Glomerular endothelial cell (primary cell): Measurements from ENCODE around the gene PFDN5. TPM values are rescaled to one million over a fixed set of nuclear protein-coding genes. Genes with fewer than 3 reads are reported as not detected.

ENCODE experiments used
- DNase-seq: peaks from one replicate; pipeline ENCODE4 v3.0.0-alpha.2; 2011; ENCODE audit warnings: low read depth, low spot score; ENCODE audit errors: extremely low read depth
- total RNA-seq: library from RNA; depleted of rRNA; stranded (reverse); fragments of >200 nt; gene quantifications from 2 replicates; pipeline ENCODE4 v1.2.3, GENCODE V29; 2015

Gene PFDN5
- total RNA-seq = 344 and 417 TPM in 2 replicates

DNA sequence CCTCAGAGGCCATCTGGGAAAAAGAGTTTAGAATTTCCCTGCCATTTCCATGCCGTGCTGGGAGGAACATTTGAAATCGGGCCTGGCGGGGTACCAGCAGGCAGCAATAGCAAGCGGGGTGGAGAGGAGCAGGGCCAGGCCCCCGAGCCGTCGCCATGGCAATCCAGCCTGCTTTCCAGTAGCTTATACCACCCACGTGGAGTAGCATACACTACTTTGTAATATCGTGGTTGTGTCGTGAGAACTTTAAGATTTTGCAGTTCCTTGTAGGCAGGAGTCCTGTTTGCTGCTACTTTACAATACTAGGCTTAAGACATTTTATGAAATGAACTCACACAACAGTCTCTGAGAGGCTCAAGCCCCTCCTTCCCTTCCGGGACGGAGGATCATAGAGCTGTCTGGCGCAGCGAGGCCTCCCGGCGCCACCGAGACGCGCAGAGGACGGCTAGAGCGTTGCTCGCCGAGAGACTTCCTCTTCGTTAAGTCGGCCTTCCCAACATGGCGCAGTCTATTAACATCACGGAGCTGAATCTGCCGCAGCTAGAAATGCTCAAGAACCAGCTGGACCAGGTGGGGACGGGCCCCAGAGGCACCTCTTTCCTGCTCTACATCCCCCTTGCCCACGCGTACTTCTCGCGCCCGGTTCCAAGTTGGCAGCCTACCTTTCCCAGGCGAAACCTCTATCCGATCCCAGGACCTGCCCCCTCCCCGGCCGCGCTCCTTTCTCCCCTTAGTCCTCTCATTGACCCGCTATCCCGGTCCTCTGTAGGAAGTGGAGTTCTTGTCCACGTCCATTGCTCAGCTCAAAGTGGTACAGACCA, at the start of gene PFDN5:
Gene PFDN5 (plus strand): TSS at position 473 of the 821 bp plus-strand sequence. CDS start 26 bp downstream, at position 499.
- no peak for DNase-seq

DNA sequence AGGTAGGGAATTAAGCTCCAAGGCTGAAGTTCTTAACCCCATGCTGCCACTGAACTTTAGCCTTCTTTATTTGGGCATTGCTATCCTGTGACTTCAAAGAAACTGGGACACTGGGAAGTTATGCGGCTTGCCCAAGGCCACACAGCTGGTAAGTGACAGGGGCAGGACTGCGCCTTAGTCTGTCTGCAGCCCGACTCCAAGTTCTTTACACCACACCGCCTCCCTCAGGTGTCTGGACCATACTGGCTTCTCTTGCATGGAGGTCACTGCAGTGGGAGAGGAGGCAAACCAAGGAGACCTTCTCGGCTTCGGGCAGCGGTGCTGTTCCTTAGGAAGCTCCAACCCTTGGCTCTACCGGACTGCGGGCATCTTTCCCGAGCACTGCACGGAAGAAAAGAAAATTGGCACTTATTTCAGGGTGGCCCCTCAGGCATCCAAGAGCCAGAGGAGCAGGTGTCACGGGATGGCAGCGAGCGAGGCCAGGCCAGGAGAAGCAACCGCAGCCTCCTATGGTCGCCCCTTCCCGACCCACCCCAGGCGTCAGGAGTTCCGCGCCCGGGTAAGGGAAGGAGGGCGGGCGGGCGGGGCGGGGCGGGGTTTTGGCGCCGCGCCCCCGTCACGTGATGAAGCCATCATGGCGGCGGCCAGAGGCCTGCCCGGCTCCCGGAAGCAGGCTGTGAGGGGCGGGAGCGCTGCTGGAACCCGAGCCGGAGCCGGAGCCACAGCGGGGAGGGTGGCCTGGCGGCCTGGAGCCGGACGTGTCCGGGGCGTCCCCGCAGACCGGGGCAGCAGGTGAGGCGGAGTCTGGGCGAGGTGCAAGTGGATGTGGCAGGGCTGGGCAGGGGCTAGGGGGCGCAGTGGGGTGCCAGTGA, 43.6 kb upstream of the PFDN5 start:
- no peak for DNase-seq

GRCh38 chr12:53252349-53252916, 42.9 kb upstream of the PFDN5 start:
- DNase-seq = no peak

GRCh38 chr12:53253298-53253697, 42.0 kb upstream of the PFDN5 start:
- DNase-seq = no peak

- DNase-seq = no peak
These were observed 40.4 kb upstream of the PFDN5 start for GRCh38 chr12:53254816-53255545.

- no peak for DNase-seq
These were observed 39.3 kb upstream of the PFDN5 start for GRCh38 chr12:53255996-53256395.

- no peak for DNase-seq
These were observed 36.5 kb upstream of the PFDN5 start for GRCh38 chr12:53258541-53259539.

GRCh38 chr12:53259891-53260290, 35.5 kb upstream of the PFDN5 start:
- no peak for DNase-seq

DNA sequence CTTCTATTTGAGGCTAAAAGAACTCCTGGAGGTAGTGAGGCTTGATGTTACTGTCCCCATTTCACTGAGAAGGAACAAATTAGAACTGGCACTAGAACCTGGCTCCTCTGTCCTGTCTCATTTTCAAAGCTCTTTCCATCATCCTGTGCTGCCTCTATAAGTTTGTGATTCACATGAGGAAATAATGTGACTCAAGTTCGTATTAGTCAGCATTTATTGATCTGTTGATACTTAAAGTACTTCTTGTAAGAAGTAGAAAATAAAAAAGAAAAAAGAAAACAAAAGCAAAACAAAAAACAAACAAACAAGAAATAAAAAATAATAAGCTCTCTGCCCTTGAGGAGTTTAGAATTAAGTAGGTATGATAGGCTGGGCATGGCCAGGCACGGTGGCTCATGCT, 29.6 kb upstream of the PFDN5 start:
- no peak for DNase-seq

GRCh38 chr12:53267306-53267998, 27.9 kb upstream of the PFDN5 start:
- DNase-seq = no peak

DNA sequence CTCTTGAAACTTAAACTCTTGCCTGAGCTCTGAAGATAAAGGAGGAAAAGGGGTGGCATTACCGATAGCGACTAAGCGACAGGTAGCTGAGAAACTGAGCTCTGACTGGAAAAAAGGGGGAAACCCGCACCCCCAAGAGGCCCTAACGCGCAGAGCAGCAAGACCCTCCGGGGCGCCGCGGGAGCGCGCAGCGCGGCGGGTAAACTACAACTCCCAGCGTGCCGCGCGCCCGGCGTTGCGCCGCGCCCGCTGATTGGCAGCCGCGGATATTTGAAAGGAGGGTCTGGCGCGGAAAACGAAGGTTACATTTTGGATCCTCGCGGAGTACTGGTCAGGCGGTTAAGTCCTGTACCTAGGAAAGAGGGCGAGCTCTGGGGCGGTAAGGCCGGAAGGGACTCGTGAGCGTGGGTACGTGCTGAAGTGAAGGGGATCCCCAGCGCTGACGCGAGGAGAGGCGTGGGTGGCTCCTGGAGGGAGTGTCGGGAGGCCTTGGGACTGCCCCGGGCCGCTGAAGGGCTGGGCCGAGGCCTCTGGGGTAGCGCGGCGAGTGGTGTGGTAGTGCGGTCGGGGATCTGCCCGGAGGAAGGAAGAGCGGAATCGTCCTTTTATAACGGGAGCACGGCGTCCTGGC, 27.2 kb upstream of the PFDN5 start, which contains the start of gene ESPL1:
Gene ESPL1 (plus strand): TSS at position 301 of the 631 bp plus-strand sequence. CDS start 468 bp downstream, outside the sequence.
- DNase-seq = no peak

DNA sequence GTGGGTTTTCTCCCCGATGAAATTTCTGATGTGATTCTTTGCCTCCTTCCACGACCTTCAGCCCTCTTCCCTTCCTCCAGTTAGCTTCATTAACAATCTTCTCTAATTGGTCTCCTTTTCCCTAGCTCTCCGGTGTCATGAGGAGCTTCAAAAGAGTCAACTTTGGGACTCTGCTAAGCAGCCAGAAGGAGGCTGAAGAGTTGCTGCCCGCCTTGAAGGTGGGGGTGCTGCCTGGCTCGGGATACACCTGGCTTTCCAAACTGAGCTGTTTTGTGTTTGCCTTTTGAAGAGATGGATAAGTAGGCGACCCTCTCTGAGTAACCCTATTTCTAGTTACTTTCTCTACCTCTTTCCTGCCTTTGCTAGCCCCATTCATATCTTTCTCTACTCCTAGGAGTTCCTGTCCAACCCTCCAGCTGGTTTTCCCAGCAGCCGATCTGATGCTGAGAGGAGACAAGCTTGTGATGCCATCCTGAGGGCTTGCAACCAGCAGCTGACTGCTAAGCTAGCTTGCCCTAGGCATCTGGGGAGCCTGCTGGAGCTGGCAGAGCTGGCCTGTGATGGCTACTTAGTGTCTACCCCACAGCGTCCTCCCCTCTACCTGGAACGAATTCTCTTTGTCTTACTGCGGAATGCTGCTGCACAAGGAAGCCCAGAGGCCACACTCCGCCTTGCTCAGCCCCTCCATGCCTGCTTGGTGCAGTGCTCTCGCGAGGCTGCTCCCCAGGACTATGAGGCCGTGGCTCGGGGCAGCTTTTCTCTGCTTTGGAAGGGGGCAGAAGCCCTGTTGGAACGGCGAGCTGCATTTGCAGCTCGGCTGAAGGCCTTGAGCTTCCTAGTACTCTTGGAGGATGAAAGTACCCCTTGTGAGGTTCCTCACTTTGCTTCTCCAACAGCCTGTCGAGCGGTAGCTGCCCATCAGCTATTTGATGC, 26.4 kb upstream of the PFDN5 start:
- DNase-seq = no peak

DNA sequence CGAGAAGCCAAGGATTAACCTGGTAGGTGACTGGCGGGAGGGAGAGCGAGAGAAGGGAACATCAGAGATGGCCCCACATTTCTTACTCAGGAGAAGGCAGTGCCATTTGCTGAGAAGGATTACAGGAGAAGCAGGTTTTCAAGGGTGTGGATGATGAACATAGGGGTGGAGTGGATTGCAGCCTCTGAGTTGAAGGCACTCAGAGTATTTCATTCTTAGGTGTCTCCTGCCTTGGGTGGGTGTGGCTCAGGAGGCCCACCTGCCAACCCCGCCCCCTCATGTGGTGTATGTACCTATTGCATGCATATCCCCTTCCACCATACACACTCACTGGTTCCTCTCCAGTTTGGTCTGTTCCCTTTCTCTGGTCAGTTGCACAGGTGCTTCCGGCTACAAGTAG, 20.9 kb upstream of the PFDN5 start:
- DNase-seq = no peak

DNA sequence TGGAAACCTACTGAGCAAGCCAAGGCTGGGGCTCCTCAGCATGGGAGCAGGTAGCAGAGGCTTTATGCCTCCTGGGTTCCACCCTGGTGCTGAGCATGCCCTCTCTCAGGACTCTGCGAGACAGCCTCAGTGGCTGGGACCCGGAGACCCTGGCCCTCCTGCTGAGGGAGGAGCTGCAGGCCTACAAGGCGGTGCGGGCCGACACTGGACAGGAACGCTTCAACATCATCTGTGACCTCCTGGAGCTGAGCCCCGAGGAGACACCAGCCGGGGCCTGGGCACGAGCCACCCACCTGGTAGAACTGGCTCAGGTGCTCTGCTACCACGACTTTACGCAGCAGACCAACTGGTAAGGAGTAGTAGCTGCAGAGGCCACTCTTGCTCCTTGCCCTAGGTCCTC, 18.8 kb upstream of the PFDN5 start:
- DNase-seq = no peak

GRCh38 chr12:53277981-53278380, 17.4 kb upstream of the PFDN5 start:
- no peak for DNase-seq

DNA sequence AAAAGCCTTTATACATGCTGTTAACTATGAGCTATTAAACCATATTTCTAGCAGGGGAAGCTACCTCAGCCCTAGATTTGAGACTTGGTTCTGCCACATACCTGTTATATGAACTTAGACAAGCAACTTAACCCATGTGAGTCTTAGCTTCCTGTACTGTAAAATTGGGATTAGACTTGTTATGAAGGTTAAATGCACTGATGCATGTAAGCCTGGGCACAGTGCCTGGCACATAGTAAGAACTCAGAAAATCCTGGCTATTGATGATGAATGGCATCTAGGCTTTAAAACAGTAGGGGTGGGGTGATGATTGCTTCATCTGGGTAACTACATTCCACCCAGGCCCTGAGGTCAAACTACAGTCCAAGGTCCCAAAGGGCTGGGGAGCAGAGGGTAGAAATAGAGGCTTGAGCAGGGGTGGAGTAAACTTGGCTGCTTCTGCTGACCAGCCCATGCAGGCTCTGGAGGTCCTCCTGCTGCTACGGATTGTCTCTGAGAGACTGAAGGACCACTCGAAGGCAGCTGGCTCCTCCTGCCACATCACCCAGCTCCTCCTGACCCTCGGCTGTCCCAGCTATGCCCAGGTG, 16.0 kb upstream of the PFDN5 start:
- DNase-seq = no peak
